Karpas-422 (cell line): Measurements from ENCODE around the gene LAPTM5. TPM values are rescaled to one million over a fixed set of nuclear protein-coding genes. Genes with fewer than 3 reads are reported as not detected.
"Not testable (repeated sequence)": the region's sequence is repeated elsewhere in the genome, so short reads cannot be mapped to it uniquely, and the experiment has no call there.

Source experiments
- DNase-seq: peaks from one replicate; pipeline ENCODE4 v3.0.0-alpha.2; 2015
- H2AFZ ChIP-seq: fragments of 200-600 bp; sonication (generic); 2 replicates; pipeline ENCODE4 v1.6.1; 2014; ENCODE audit warnings: antibody characterized with exemption, low read length, mixed read lengths
- H3K27ac ChIP-seq: fragments of 200-600 bp; sonication (generic); 2 replicates; pipeline ENCODE4 v1.5.1; 2014; ENCODE audit warnings: mild to moderate bottlenecking, low read length, moderate library complexity
- H3K27me3 ChIP-seq: fragments of 200-600 bp; sonication (generic); 2 replicates; pipeline ENCODE4 v1.6.1; 2014; ENCODE audit warnings: low read length, mixed read lengths
- H3K36me3 ChIP-seq: fragments of 200-600 bp; sonication (generic); 2 replicates; pipeline ENCODE4 v1.6.1; 2014; ENCODE audit warnings: low read length, mixed read lengths; ENCODE audit not compliant: insufficient read depth
- H3K4me1 ChIP-seq: fragments of 200-600 bp; sonication (generic); 2 replicates; pipeline ENCODE4 v1.6.1; 2014; ENCODE audit warnings: mild to moderate bottlenecking, low read length, mixed read lengths
- H3K4me2 ChIP-seq: fragments of 200-600 bp; sonication (generic); 2 replicates; pipeline ENCODE4 v1.6.1; 2014; ENCODE audit warnings: low read length, low read depth, mild to moderate bottlenecking; ENCODE audit not compliant: poor library complexity, severe bottlenecking
- H3K4me3 ChIP-seq: fragments of 200-600 bp; sonication (generic); 2 replicates; pipeline ENCODE4 v1.5.1; 2014; ENCODE audit warnings: mild to moderate bottlenecking, antibody characterized with exemption, low read length, mixed read lengths
- H3K79me2 ChIP-seq: fragments of 200-600 bp; sonication (generic); 2 replicates; pipeline ENCODE4 v1.6.1; 2014; ENCODE audit warnings: mild to moderate bottlenecking, low read length, mixed read lengths
- H3K9ac ChIP-seq: fragments of 200-600 bp; sonication (generic); 2 replicates; pipeline ENCODE4 v1.6.0; 2014; ENCODE audit warnings: low read length
- H3K9me2 ChIP-seq: fragments of 200-600 bp; sonication (generic), shearing (Covaris generic); replicated peaks from 2 replicates; pipeline ENCODE4 v1.6.0; 2014; ENCODE audit warnings: mild to moderate bottlenecking, low read length, moderate library complexity; ENCODE audit not compliant: insufficient read depth
- H3K9me3 ChIP-seq: fragments of 300-700, 200-600 bp; sonication (generic); 2 replicates; pipeline ENCODE4 v1.6.1; 2014; ENCODE audit warnings: low read length, mixed read lengths
- H4K20me1 ChIP-seq: fragments of 200-600 bp; sonication (generic); 2 replicates; pipeline ENCODE4 v1.6.1; 2014; ENCODE audit warnings: mild to moderate bottlenecking, antibody characterized with exemption, low read length, low read depth; ENCODE audit not compliant: insufficient read depth
- total RNA-seq: library from RNA; depleted of rRNA; stranded (reverse); fragments of >200 nt; shearing (Covaris generic); gene quantifications from 2 replicates; pipeline ENCODE4 v1.2.3, GENCODE V29; 2014; ENCODE audit warnings: low replicate concordance

LAPTM5 gene
- total RNA-seq, 1 experiment from 2014 or later = 184 TPM

- no peak overlapping the region for H3K4me3 ChIP-seq
- no peaks in the 10 kb centered on the region for H3K79me2 ChIP-seq
- H3K27ac ChIP-seq = peak overlapping the region; percentile 98
- H3K36me3 ChIP-seq = no peaks in the 10 kb centered on the region
- H3K9me2 ChIP-seq = no peaks in the 10 kb centered on the region
- no peak overlapping the region; the same call in 1 of the 2 replicates for H2AFZ ChIP-seq
- no peak overlapping the region for H3K9ac ChIP-seq
- H3K9me3 ChIP-seq = no peaks in the 10 kb centered on the region
- no peaks in the 10 kb centered on the region for H4K20me1 ChIP-seq
- DNase-seq = no peak
- no peaks in the 10 kb centered on the region for H3K27me3 ChIP-seq
- peaks cover 99% of the 10 kb centered on the region for H3K4me1 ChIP-seq
- H3K4me2 ChIP-seq = peak overlapping the region; percentile 30
Measured at GRCh38 chr1:30692201-30692947, 65.2 kb downstream of the LAPTM5 start.

DNA sequence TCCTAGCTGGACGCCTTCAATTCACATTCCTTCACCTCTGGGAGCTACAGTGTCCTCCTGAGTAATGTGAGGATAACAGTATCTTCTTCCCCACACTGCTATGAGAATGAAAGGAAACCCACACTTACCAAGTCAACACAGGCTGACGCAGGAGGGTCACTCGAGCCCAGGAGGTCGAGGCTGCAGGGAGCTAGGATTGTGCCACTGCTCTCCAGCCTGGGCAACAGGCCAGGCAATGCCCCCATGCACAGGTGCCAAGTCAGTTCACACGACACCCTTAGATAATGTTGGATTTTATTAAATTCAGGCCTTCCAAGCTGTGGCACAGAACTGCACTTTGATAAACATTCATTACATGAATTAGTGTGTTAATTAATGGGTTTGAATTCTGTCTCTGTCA is 66.1 kb downstream of the LAPTM5 start:
- H3K9ac ChIP-seq = peak overlapping the region; percentile 61; the same call in 1 of the 2 replicates
- H3K27ac ChIP-seq = peak overlapping the region; percentile 98
- H3K4me3 ChIP-seq = no peak overlapping the region
- no peaks in the 10 kb centered on the region for H3K79me2 ChIP-seq
- H4K20me1 ChIP-seq = no peaks in the 10 kb centered on the region
- H2AFZ ChIP-seq = peak overlapping the region; percentile 12; the same call in 1 of the 2 replicates
- H3K4me1 ChIP-seq = peaks cover 99% of the 10 kb centered on the region
- DNase-seq = no peak
- peak overlapping the region; percentile 67 for H3K4me2 ChIP-seq
- no peaks in the 10 kb centered on the region for H3K9me3 ChIP-seq
- H3K27me3 ChIP-seq = no peaks in the 10 kb centered on the region
- no peaks in the 10 kb centered on the region for H3K36me3 ChIP-seq
- no peaks in the 10 kb centered on the region for H3K9me2 ChIP-seq

- H3K9me3 ChIP-seq = no peaks in the 10 kb centered on the region
- no peaks in the 10 kb centered on the region for H4K20me1 ChIP-seq
- H3K9ac ChIP-seq = peak overlapping the region; percentile 61
- DNase-seq = peak; percentile 63
- no peaks in the 10 kb centered on the region for H3K9me2 ChIP-seq
- H3K27ac ChIP-seq = peak overlapping the region; percentile 98
- peak overlapping the region; percentile 12; the same call in 1 of the 2 replicates for H2AFZ ChIP-seq
- peak overlapping the region; percentile 49 for H3K4me3 ChIP-seq
- peak overlapping the region; percentile 67 for H3K4me2 ChIP-seq
- H3K4me1 ChIP-seq = peaks cover 91% of the 10 kb centered on the region
- H3K27me3 ChIP-seq = no peaks in the 10 kb centered on the region
- no peaks in the 10 kb centered on the region for H3K79me2 ChIP-seq
- no peaks in the 10 kb centered on the region for H3K36me3 ChIP-seq
Measured at GRCh38 chr1:30689901-30690645, 67.5 kb downstream of the LAPTM5 start.

DNA sequence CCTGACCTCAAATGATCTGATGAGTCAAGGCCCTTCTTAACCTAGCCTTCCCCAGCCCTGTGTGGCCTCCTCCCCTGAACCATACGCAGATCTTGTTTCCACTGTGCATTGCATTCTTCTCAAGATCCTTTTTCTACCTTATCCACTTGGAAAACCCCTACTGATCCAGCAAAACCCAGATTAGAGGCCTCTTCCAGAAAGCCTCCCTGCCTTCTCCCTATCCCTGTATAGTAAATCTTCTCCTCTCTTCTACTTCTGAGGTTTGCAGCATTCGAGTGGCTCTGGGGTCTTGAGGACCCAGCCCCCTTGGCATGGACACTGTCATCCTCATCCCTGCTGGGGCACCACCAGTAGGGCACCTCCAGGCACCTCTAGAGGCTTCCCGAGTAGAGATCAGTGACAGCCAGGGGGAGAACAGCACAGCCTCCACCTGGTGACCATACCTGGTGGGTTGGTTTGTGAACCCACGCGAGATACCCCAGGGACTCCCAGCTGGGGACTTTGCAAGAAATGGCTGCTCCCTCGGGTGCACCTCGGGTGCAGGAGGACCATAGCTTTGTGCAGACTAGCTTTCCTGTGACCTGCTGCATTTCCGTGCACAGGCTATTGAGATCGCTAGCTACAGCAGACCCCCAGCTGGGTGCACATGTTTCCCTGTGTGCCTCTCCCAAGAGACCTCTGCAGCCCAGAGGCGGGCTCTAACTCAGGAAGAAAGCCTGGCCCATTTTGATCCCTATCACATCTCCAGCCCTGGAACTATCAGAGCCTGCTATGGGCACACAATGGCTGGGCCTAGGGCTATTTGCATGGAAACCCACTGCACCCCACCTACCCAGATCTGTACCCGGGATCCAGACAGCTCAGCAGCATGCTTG is 68.4 kb downstream of the LAPTM5 start:
- peak overlapping the region; percentile 98 for H3K27ac ChIP-seq
- H3K9me3 ChIP-seq = no peaks in the 10 kb centered on the region
- peaks cover 82% of the 10 kb centered on the region for H3K4me1 ChIP-seq
- H3K79me2 ChIP-seq = no peaks in the 10 kb centered on the region
- DNase-seq = peak; percentile 94
- H3K36me3 ChIP-seq = no peaks in the 10 kb centered on the region
- no peaks in the 10 kb centered on the region for H4K20me1 ChIP-seq
- peak overlapping the region; percentile 67 for H3K4me2 ChIP-seq
- peak overlapping the region; percentile 49 for H3K4me3 ChIP-seq
- no peaks in the 10 kb centered on the region for H3K9me2 ChIP-seq
- no peak overlapping the region for H2AFZ ChIP-seq
- no peaks in the 10 kb centered on the region for H3K27me3 ChIP-seq
- H3K9ac ChIP-seq = peak overlapping the region; percentile 61

DNA sequence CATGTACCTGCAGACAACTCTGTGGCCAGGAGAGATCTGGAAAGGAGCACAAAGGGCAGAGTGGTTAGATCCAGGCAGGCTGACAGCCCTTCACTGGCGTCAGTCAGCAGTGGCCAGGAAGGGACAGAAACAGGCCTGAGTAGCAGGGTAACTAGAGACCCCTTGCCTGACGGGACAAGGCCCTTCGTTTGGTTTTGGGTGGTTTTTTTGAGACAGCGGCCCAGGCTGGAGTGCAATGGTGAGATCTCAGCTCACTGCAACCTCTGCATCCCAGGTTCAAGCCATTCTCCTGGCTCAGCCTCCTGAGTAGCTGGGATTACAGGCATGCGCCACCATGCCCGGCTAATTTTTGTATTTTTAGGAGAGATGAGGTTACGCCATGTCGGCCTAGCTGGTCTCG is 69.1 kb downstream of the LAPTM5 start:
- not testable (repeated sequence) for H3K9me3 ChIP-seq, H3K4me3 ChIP-seq, H3K9ac ChIP-seq, H3K79me2 ChIP-seq, DNase-seq, H3K9me2 ChIP-seq, H2AFZ ChIP-seq, H4K20me1 ChIP-seq, H3K36me3 ChIP-seq, H3K27me3 ChIP-seq
- Histone ChIP-seq H3K4me1 (peaks cover 76% of the 10 kb centered on the region), H3K4me2 (peak overlapping the region; percentile 67), H3K27ac (peak overlapping the region; percentile 98)

DNA sequence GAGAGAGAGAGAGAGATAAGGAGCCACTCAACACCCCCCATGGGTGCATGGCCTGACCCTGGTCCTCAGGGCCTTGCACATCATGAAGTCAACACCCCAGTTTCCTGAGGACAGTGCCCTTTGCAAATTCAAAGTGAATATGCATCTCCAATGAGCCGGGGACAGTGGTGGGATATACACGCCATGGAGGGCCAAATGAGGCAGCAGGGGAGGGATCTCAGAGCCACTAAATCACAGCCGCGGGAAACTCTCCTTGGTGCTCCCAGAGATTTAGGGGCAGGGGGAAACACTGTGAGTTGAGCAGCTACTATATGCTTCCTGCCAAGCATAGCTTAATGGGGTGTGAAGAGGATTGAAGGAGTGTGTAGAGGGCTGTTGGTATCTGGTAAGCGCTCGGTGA is 69.7 kb downstream of the LAPTM5 start:
- Histone ChIP-seq H3K4me1 (peaks cover 72% of the 10 kb centered on the region), H3K27ac (no peak overlapping the region), H3K36me3 (no peaks in the 10 kb centered on the region), H3K4me3 (no peak overlapping the region), H3K4me2 (no peak overlapping the region), H3K9me3 (no peaks in the 10 kb centered on the region), H2AFZ (no peak overlapping the region), H3K9ac (no peak overlapping the region), H3K27me3 (no peaks in the 10 kb centered on the region), H3K9me2 (no peaks in the 10 kb centered on the region), H3K79me2 (no peaks in the 10 kb centered on the region), H4K20me1 (no peaks in the 10 kb centered on the region)
- no peak for DNase-seq

GRCh38 chr1:30686236-30686935 is 71.2 kb downstream of the LAPTM5 start:
- H3K9me2 ChIP-seq = no peaks in the 10 kb centered on the region
- no peak overlapping the region for H3K4me3 ChIP-seq
- H3K27me3 ChIP-seq = no peaks in the 10 kb centered on the region
- H3K4me1 ChIP-seq = peaks cover 65% of the 10 kb centered on the region
- no peak overlapping the region for H3K27ac ChIP-seq
- H4K20me1 ChIP-seq = no peaks in the 10 kb centered on the region
- H2AFZ ChIP-seq = no peak overlapping the region
- H3K79me2 ChIP-seq = no peaks in the 10 kb centered on the region
- H3K9ac ChIP-seq = no peak overlapping the region
- H3K4me2 ChIP-seq = no peak overlapping the region
- no peak for DNase-seq
- H3K36me3 ChIP-seq = no peaks in the 10 kb centered on the region
- H3K9me3 ChIP-seq = no peaks in the 10 kb centered on the region
